H1 (cell line): ENCODE data around the gene DDX4. TPM values are rescaled to one million over a fixed set of nuclear protein-coding genes. Genes with fewer than 3 reads are reported as not detected.

Experiments used
- BACH1 ChIP-seq: IDR thresholded peaks from 2 replicates; pipeline ENCODE4 v1.6.1; 2012; ENCODE audit warnings: low read length, improper control_type of control experiment
- BCL11A ChIP-seq, 2 experiments: IDR thresholded peaks; one replicate each; pipeline ENCODE4 v1.6.1; 2011; ENCODE audit warnings: low read depth in 2 of 2, low read length in 2 of 2, mild to moderate bottlenecking in 2 of 2
- CHD7 ChIP-seq: fragments of 300-600 bp; sonication (generic); IDR thresholded peaks from 2 replicates; pipeline ENCODE4 v1.7.1; 2012; ENCODE audit warnings: low read length, moderate library complexity, mild to moderate bottlenecking, inconsistent platforms; ENCODE audit not compliant: insufficient replicate concordance
- RFX5 ChIP-seq: IDR thresholded peaks from 2 replicates; pipeline ENCODE4 v1.6.1; 2011; ENCODE audit warnings: low read depth, low read length, improper control_type of control experiment, borderline replicate concordance
- RNF2 ChIP-seq: fragments of 200-900, 300-1000 bp; sonication (generic); IDR thresholded peaks from 2 replicates; pipeline ENCODE4 v1.7.1; 2016; ENCODE audit warnings: borderline replicate concordance, low read depth, mild to moderate bottlenecking, antibody characterized with exemption, low read length; ENCODE audit not compliant: poor library complexity, severe bottlenecking; ENCODE audit errors: missing control alignments
- SIN3A ChIP-seq, 2 experiments: IDR thresholded peaks in 1 of 2; conservative IDR thresholded peaks in 1 of 2; 2 replicates each; pipeline ENCODE4 v1.6.1; 2011 to 2012; ENCODE audit warnings: low read length in 2 of 2, improper control_type of control experiment in 1 of 2, low read depth in 1 of 2, mild to moderate bottlenecking in 1 of 2
- polyA plus RNA-seq, 7 experiments: library from polyadenylated mRNA; depleted of rRNA in 3 of 7; stranded (reverse) in 5 of 7; unstranded in 2 of 7; fragments of >200 nt in 5 of 7; fragments of 200-250 nt in 2 of 7; gene quantifications; 1 replicate in 5 of 7; 2 replicates in 1 of 7; 4 replicates in 1 of 7; pipeline versions ENCODE4 v1.2.1 to v1.2.3, GENCODE V29; 2011 to 2013; ENCODE audit warnings: missing spikeins in 2 of 7, mixed read lengths in 2 of 7
- total RNA-seq: library from RNA; stranded (reverse); fragmentation: NEBNext Ultra II Directional; extraction: Animal tissue kit (Norgen Biotek cat#: 25700); gene quantifications from 2 replicates; pipeline ENCODE4 v1.2.1, GENCODE V29; 2021

The DDX4 gene
- total and polyA plus RNA-seq, 2 of the 8 experiments (the other 6 are each of a cell fraction or from before 2014, with no cell fraction given), result 0.15 TPM; not detected in 1

DNA sequence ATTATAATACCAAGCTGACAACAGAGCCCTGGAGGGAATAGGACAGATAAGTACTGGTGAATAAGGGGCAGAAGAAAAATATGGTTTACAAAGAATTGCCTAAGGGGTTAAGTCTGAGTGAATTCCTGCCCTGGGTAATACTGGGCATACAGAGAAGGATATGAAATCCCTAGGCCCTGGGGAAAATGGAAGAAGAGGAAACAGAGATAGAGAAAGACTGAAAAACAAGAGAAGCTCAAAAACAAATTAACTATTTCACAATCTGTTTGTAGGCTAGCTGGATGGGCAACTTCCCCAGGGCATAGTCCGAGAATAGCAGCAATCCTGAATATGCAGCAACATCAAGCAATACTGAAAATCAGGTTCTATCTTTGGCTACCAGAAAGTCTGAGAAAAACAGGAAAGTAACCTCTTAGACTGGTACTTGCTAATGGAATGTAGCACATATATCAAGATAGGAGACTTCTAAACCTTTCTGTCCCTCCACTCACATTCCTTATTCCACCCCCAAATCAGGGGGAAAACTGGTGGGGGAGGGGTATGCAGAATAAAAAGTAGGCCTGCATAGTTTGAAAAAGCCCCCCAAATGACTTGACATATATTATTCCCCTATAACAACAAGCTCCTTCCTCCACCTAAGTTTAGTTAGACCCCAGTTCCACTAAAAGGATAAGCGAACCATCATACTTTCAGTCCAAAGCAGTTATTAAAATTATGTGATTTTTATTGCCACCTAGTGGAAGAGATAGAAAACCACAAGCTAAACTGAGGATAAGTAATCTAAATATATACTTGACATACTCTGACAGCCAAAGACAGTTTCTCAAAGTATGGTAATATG lies 46.4 kb upstream of the DDX4 start (continued):
- no peak for TF ChIP-seq RFX5
- TF ChIP-seq BACH1, result no peak
- no peak for TF ChIP-seq RNF2
- peak; percentile 25 for TF ChIP-seq CHD7
- TF ChIP-seq BCL11A (IDR thresholded peaks at IDR 0.05; ENCODE audit: low read depth in 2 of 2, low read length in 2 of 2), result no peak
- TF ChIP-seq SIN3A (conservative IDR thresholded peaks at IDR 0.05 in 1 of 2, IDR thresholded peaks at IDR 0.05 in 1 of 2; ENCODE audit: low read depth in 1 of 2, low read length in 2 of 2), result no peak
